H1 (cell line): Measurements from ENCODE around the gene SIK3. TPM values are rescaled to one million over a fixed set of nuclear protein-coding genes. Genes with fewer than 3 reads are reported as not detected.

Experiments
- CTCF ChIA-PET: fragments of 300-600 bp; sonication (Branson Sonifier 250); formaldehyde crosslinking; loops from one replicate; lab custom pipeline; 2021; ENCODE audit not compliant: partially characterized antibody; lab: Charles Lee
- POLR2A ChIA-PET: fragments of 300-600 bp; sonication (Branson Sonifier 250); formaldehyde crosslinking; loops from one replicate; lab custom pipeline; 2021; ENCODE audit warnings: inconsistent platforms; ENCODE audit not compliant: partially characterized antibody; lab: Charles Lee
- DNase-seq, 2 experiments: peaks; one replicate each; pipeline versions ENCODE4 v3.0.0 to v3.0.0-alpha.2; 2010 to 2022; ENCODE audit warnings: low spot score in 2 of 2, low read depth in 1 of 2, mixed read lengths in 1 of 2
- FAIRE-seq: peaks from 2 replicates; lab custom pipeline; 2011; peaks lifted over from hg19 to GRCh38; lab: Jason Lieb, UNC
- H2AFZ ChIP-seq: 2 replicates; pipeline ENCODE4 v1.8.1; 2012; ENCODE audit warnings: low read length, inconsistent platforms
- H2AK5ac ChIP-seq: 2 replicates; pipeline ENCODE4 v1.6.1; 2013; ENCODE audit warnings: low read depth, low read length
- H2BK120ac ChIP-seq: replicated peaks from 2 replicates; pipeline ENCODE3; 2013; ENCODE audit warnings: low read depth, low read length, inconsistent platforms
- H2BK12ac ChIP-seq: 2 replicates; pipeline ENCODE4 v1.6.1; 2013; ENCODE audit warnings: low read depth, low read length
- H2BK15ac ChIP-seq: 2 replicates; pipeline ENCODE4 v1.6.1; 2013; ENCODE audit warnings: low read length
- H2BK20ac ChIP-seq: 2 replicates; pipeline ENCODE4 v1.6.1; 2013; ENCODE audit warnings: low read length
- H2BK5ac ChIP-seq: 2 replicates; pipeline ENCODE4 v1.6.1; 2013; ENCODE audit warnings: low read depth, low read length
- H3K14ac ChIP-seq: 2 replicates; pipeline ENCODE4 v1.6.1; 2013; ENCODE audit warnings: inconsistent platforms; ENCODE audit not compliant: insufficient read length
- H3K18ac ChIP-seq: 2 replicates; pipeline ENCODE4 v1.6.1; 2013; ENCODE audit warnings: low read length; ENCODE audit errors: extremely low read depth
- H3K23ac ChIP-seq: 2 replicates; pipeline ENCODE4 v1.6.1; 2013; ENCODE audit warnings: inconsistent platforms; ENCODE audit not compliant: insufficient read length
- H3K23me2 ChIP-seq: 2 replicates; pipeline ENCODE4 v1.6.1; 2013; ENCODE audit warnings: low read depth, low read length
- H3K27ac ChIP-seq: 2 replicates; pipeline ENCODE4 v1.6.1; 2011; ENCODE audit warnings: low read depth, low read length, inconsistent platforms
- H3K27me3 ChIP-seq, 4 experiments: replicated peaks in 1 of 4; 1 replicate in 1 of 4; 2 replicates in 3 of 4; pipeline versions ENCODE4 v1.6.1 to v1.8.1; 2011 to 2013; ENCODE audit warnings: low read length in 3 of 4, mild to moderate bottlenecking in 3 of 4, inconsistent platforms in 2 of 4, mixed read lengths in 2 of 4, moderate library complexity in 1 of 4; ENCODE audit not compliant: control insufficient read depth in 3 of 4, insufficient read depth in 3 of 4; ENCODE audit errors: extremely low read depth in 1 of 4
- H3K36me3 ChIP-seq, 4 experiments: 2 replicates each; pipeline versions ENCODE4 v1.6.1 to v1.8.1; 2011 to 2013; ENCODE audit warnings: mild to moderate bottlenecking in 4 of 4, low read length in 3 of 4, moderate library complexity in 2 of 4, control low read depth in 1 of 4, inconsistent platforms in 1 of 4; ENCODE audit not compliant: insufficient read depth in 4 of 4, control insufficient read depth in 2 of 4
- H3K4ac ChIP-seq: replicated peaks from 2 replicates; pipeline ENCODE3; 2013; ENCODE audit warnings: low read length, low read depth, mixed read lengths, inconsistent platforms; ENCODE audit not compliant: insufficient read length
- H3K4me1 ChIP-seq, 4 experiments: replicated peaks in 1 of 4; 1 replicate in 1 of 4; 2 replicates in 3 of 4; pipeline versions ENCODE4 v1.6.1 to v1.8.1; 2011 to 2013; ENCODE audit warnings: low read length in 3 of 4, inconsistent platforms in 2 of 4, mixed read lengths in 1 of 4; ENCODE audit not compliant: insufficient read depth in 4 of 4, control insufficient read depth in 3 of 4
- H3K4me2 ChIP-seq, 2 experiments: 2 replicates each; pipeline versions ENCODE4 v1.6.1 to v1.8.1; 2011 to 2013; ENCODE audit warnings: low read depth in 2 of 2, low read length in 2 of 2, control low read depth in 1 of 2, inconsistent platforms in 1 of 2, mild to moderate bottlenecking in 1 of 2; ENCODE audit not compliant: insufficient read depth in 1 of 2
- H3K4me3 ChIP-seq, 4 experiments: fragments of 200-600, 300-600 bp in 1 of 4; sonication (generic), shearing (Covaris generic), sonication (Bioruptor Twin) in 1 of 4; 2 replicates each; pipeline versions ENCODE4 v1.5.1 to v1.8.1; 2011 to 2016; ENCODE audit warnings: low read length in 4 of 4, low read depth in 3 of 4, control low read depth in 2 of 4, inconsistent platforms in 2 of 4, mild to moderate bottlenecking in 2 of 4, mixed read lengths in 1 of 4, moderate library complexity in 1 of 4; ENCODE audit not compliant: insufficient read depth in 2 of 4; ENCODE audit errors: extremely low read depth in 1 of 4
- H3K56ac ChIP-seq: replicated peaks from 2 replicates; pipeline ENCODE3; 2013; ENCODE audit warnings: low read depth, mild to moderate bottlenecking, mixed read lengths, low read length, inconsistent platforms; ENCODE audit not compliant: insufficient read length
- H3K79me1 ChIP-seq: 2 replicates; pipeline ENCODE4 v1.6.1; 2013; ENCODE audit warnings: low read depth, low read length, control low read depth
- H3K79me2 ChIP-seq, 2 experiments: 2 replicates each; pipeline versions ENCODE4 v1.6.1 to v1.8.1; 2012 to 2013; ENCODE audit warnings: low read length in 2 of 2, mild to moderate bottlenecking in 2 of 2, inconsistent platforms in 1 of 2; ENCODE audit not compliant: insufficient read depth in 2 of 2, control insufficient read depth in 1 of 2
- H3K9ac ChIP-seq, 4 experiments: replicated peaks in 1 of 4; 1 replicate in 1 of 4; 2 replicates in 3 of 4; pipeline versions ENCODE4 v1.6.1 to v1.8.1; 2011 to 2013; ENCODE audit warnings: low read depth in 3 of 4, low read length in 3 of 4, control low read depth in 2 of 4, mild to moderate bottlenecking in 2 of 4, moderate library complexity in 2 of 4, inconsistent platforms in 1 of 4; ENCODE audit errors: extremely low read depth in 1 of 4
- H3K9me3 ChIP-seq, 2 experiments: 2 replicates each; pipeline versions ENCODE4 v1.6.1 to v1.8.1; 2012 to 2013; ENCODE audit warnings: mild to moderate bottlenecking in 2 of 2, moderate library complexity in 2 of 2, control low read depth in 1 of 2, inconsistent platforms in 1 of 2, low read depth in 1 of 2, low read length in 1 of 2, mixed read lengths in 1 of 2; ENCODE audit not compliant: insufficient read depth in 2 of 2
- H4K20me1 ChIP-seq, 2 experiments: replicated peaks in 1 of 2; 2 replicates each; pipeline versions ENCODE3 to v1.8.1; 2011 to 2013; ENCODE audit warnings: inconsistent platforms in 2 of 2, low read length in 2 of 2, mild to moderate bottlenecking in 1 of 2; ENCODE audit not compliant: insufficient read depth in 2 of 2, control insufficient read depth in 1 of 2
- H4K5ac ChIP-seq: 2 replicates; pipeline ENCODE4 v1.6.1; 2013; ENCODE audit warnings: low read length, low read depth, mixed read lengths, inconsistent platforms; ENCODE audit not compliant: insufficient read length
- H4K8ac ChIP-seq: 2 replicates; pipeline ENCODE4 v1.8.0; 2013; ENCODE audit warnings: mild to moderate bottlenecking, moderate library complexity, low read length, inconsistent platforms; ENCODE audit not compliant: insufficient read depth; ENCODE audit errors: extremely low read depth
- H4K91ac ChIP-seq: replicated peaks from 2 replicates; pipeline ENCODE3; 2013; ENCODE audit warnings: low read length, mixed read lengths, inconsistent platforms; ENCODE audit not compliant: insufficient read length
- ASH2L ChIP-seq: fragments of 200-600, 300-600 bp; sonication (generic); IDR thresholded peaks from one replicate; pipeline ENCODE4 v1.7.1; 2017; ENCODE audit warnings: low read length
- BCL11A ChIP-seq, 2 experiments: IDR thresholded peaks; one replicate each; pipeline ENCODE4 v1.6.1; 2011; ENCODE audit warnings: low read depth in 2 of 2, low read length in 2 of 2, mild to moderate bottlenecking in 2 of 2
- GABPA ChIP-seq: IDR thresholded peaks from 2 replicates; pipeline ENCODE4 v1.6.1; 2011; ENCODE audit warnings: mild to moderate bottlenecking, low read length, moderate library complexity, borderline replicate concordance; ENCODE audit not compliant: insufficient read depth
- HDAC6 ChIP-seq: IDR thresholded peaks from one replicate; pipeline ENCODE4 v1.7.1; 2012; ENCODE audit warnings: low read depth, mild to moderate bottlenecking, inconsistent platforms, low read length, moderate library complexity
- KDM5A ChIP-seq: fragments of 200-600 bp; IDR thresholded peaks from 2 replicates; pipeline ENCODE4 v1.7.1; 2012; ENCODE audit warnings: mild to moderate bottlenecking, low read length, inconsistent platforms, mixed read lengths
- MAX ChIP-seq: IDR thresholded peaks from 2 replicates; pipeline ENCODE4 v1.6.1; 2012; ENCODE audit warnings: inconsistent platforms
- RBBP5 ChIP-seq: IDR thresholded peaks from 2 replicates; pipeline ENCODE4 v1.7.1; 2012; ENCODE audit warnings: low read depth, mild to moderate bottlenecking, inconsistent platforms, low read length, moderate library complexity, borderline replicate concordance
- SAP30 ChIP-seq: fragments of 300-600 bp; sonication (generic); IDR thresholded peaks from 2 replicates; pipeline ENCODE4 v1.7.1; 2012; ENCODE audit warnings: low read length, moderate library complexity, mild to moderate bottlenecking, inconsistent platforms; ENCODE audit not compliant: insufficient read depth, insufficient replicate concordance
- SP4 ChIP-seq: IDR thresholded peaks from 2 replicates; pipeline ENCODE4 v1.6.1; 2012; ENCODE audit warnings: low read length, inconsistent platforms
- SUZ12 ChIP-seq: fragments of 200-600 bp; sonication (generic); IDR thresholded peaks from 2 replicates; pipeline ENCODE4 v1.6.1; 2012; ENCODE audit warnings: mild to moderate bottlenecking, inconsistent platforms, low read length, moderate library complexity, mixed read lengths
- TBP ChIP-seq: IDR thresholded peaks from 2 replicates; pipeline ENCODE4 v1.6.1; 2011; ENCODE audit warnings: low read depth, low read length, improper control_type of control experiment
- ZNF274 ChIP-seq: IDR thresholded peaks from 2 replicates; pipeline ENCODE4 v1.7.0; 2012; ENCODE audit warnings: low read length, borderline replicate concordance; ENCODE audit errors: extremely low read depth
- WGBS, 2 experiments: shearing (Covaris generic) in 1 of 2; methylation state at CpG; one replicate each; pipeline versions ENCODE4 v1.1.6 to v1.1.7; 2013 to 2015; ENCODE audit warnings: low lambda C conversion rate in 2 of 2, mixed read lengths in 2 of 2, inconsistent platforms in 1 of 2, low coverage in 1 of 2, missing lambda C conversion rate in 1 of 2; ENCODE audit not compliant: insufficient replicate concordance in 2 of 2, insufficient coverage in 1 of 2, insufficient read length in 1 of 2; ENCODE audit errors: extremely low coverage in 1 of 2, missing lambda C conversion rate in 1 of 2; 5-methylcytosine and 5-hydroxymethylcytosine counted together
- polyA plus RNA-seq, 7 experiments: library from polyadenylated mRNA; depleted of rRNA in 3 of 7; stranded (reverse) in 5 of 7; unstranded in 2 of 7; fragments of >200 nt in 5 of 7; fragments of 200-250 nt in 2 of 7; gene quantifications; 1 replicate in 5 of 7; 2 replicates in 1 of 7; 4 replicates in 1 of 7; pipeline versions ENCODE4 v1.2.1 to v1.2.3, GENCODE V29; 2011 to 2013; ENCODE audit warnings: missing spikeins in 2 of 7, mixed read lengths in 2 of 7
- total RNA-seq: library from RNA; stranded (reverse); fragmentation: NEBNext Ultra II Directional; extraction: Animal tissue kit (Norgen Biotek cat#: 25700); gene quantifications from 2 replicates; pipeline ENCODE4 v1.2.1, GENCODE V29; 2021

SIK3 gene
- total and polyA plus RNA-seq, 2 of the 8 experiments (the other 6 are each of a cell fraction or from before 2014, with no cell fraction given), result 19.9 to 32.1 TPM

DNA sequence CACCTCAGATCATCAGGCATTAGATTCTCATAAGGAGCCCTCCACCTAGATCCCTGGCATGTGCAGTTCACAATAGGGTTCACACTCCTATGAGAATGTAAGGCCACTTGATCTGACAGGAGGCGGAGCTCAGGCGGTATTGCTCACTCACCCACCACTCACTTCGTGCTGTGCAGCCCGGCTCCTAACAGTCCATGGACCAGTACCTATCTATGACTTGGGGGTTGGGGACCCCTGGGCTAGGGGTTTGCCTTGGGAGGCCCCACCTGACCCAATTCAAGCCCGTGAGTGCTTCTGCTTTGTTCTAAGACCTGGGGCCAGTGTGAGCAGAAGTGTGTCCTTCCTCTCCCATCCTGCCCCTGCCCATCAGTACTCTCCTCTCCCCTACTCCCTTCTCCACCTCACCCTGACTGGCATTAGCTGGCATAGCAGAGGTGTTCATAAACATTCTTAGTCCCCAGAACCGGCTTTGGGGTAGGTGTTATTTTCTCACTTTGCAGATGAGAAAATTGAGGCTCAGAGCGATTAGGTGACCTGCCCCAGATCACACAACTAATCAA, 266.4 kb downstream of the SIK3 start:
- no peaks in the 10 kb centered on the region for H3K36me3 ChIP-seq
- peaks cover 0 to 7% (median 5%) of the 10 kb centered on the region in 4 experiments; a peak in 3 of 7 replicates for H3K27me3 ChIP-seq
- no peak for DNase-seq
- H3K27ac ChIP-seq, result no peak overlapping the region
- H2AK5ac ChIP-seq, result no peak overlapping the region
- H3K9me3 ChIP-seq, result no peaks in the 10 kb centered on the region; a peak in 1 of 4 replicates
- H3K9ac ChIP-seq, result no peak overlapping the region
- H2BK12ac ChIP-seq, result no peak overlapping the region
- no peak overlapping the region for H3K23ac ChIP-seq
- no peak overlapping the region for H2AFZ ChIP-seq
- WGBS, 2 experiments, result 94% methylated on average over 7 of the region's 7 CpGs; no CpG with 5 or more reads in 1 of the 2 experiments
- FAIRE-seq, result no peak
- H3K79me1 ChIP-seq, result no peaks in the 10 kb centered on the region
- H4K8ac ChIP-seq, result no peak overlapping the region
- H3K4me2 ChIP-seq, result no peak overlapping the region
- ChIA-PET CTCF (interaction anchor here (0.9 to 12.2 kb wide), 3 partner anchors 11 to 41 kb away, joined by 4 to 237 read pairs (median 5); partner anchors contain the start of genes APOA5 and ZPR1), POLR2A (no interaction called here)
- H2BK15ac ChIP-seq, result no peak overlapping the region
- no peaks in the 10 kb centered on the region for H3K79me2 ChIP-seq
- no peak overlapping the region for H2BK120ac ChIP-seq
- no peak overlapping the region for H3K4ac ChIP-seq
- TF ChIP-seq TBP, result no peak
- no peak for TF ChIP-seq HDAC6
- no peak for TF ChIP-seq MAX
- TF ChIP-seq KDM5A, result no peak
- TF ChIP-seq SP4, result no peak
- no peak for TF ChIP-seq ASH2L
- TF ChIP-seq RBBP5, result no peak
- no peak for TF ChIP-seq ZNF274
- TF ChIP-seq GABPA, result no peak
- no peak for TF ChIP-seq BCL11A (IDR thresholded peaks at IDR 0.05; ENCODE audit: low read depth in 2 of 2, low read length in 2 of 2)
- TF ChIP-seq SAP30, result no peak
- TF ChIP-seq SUZ12, result no peak
- H3K56ac ChIP-seq, result no peak overlapping the region
- H3K23me2 ChIP-seq, result peaks cover 3% of the 10 kb centered on the region; the same call in 1 of the 2 replicates
- no peaks in the 10 kb centered on the region for H4K20me1 ChIP-seq
- peaks cover 0 to 17% (median 4%) of the 10 kb centered on the region in 4 experiments; a peak in 5 of 7 replicates for H3K4me1 ChIP-seq
- H4K5ac ChIP-seq, result no peak overlapping the region
- no peak overlapping the region for H3K18ac ChIP-seq
- H3K14ac ChIP-seq, result no peak overlapping the region
- H4K91ac ChIP-seq, result no peak overlapping the region
- H2BK5ac ChIP-seq, result no peak overlapping the region
- H3K4me3 ChIP-seq, result no peak overlapping the region
- H2BK20ac ChIP-seq, result no peak overlapping the region
